T-helper 22 cell (primary cell): Measurements from ENCODE around the gene E2F7.

ENCODE experiments used
- DNase-seq: peaks from one replicate; pipeline ENCODE4 v3.0.0-alpha.2; 2020; ENCODE audit warnings: low read depth

The E2F7 gene

DNA sequence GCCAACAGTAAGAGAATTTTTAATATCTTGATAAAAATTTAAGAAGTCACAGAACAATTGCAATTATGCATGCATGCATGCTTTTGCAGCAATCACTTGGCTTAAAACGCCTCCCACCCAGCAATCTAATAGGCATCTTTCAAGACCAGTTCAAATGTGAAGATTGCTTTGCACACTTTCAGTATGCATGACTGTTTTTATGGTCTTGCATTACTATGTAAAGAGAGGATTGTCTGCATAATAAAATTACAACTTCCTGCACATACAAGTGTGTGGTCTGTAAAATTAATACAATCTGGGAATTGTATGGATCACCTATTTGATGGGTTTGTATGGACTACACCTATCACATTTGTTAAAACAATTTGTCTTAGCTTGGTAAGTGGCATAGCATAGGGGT, 48.8 kb downstream of the E2F7 start:
- DNase-seq = no peak

DNA sequence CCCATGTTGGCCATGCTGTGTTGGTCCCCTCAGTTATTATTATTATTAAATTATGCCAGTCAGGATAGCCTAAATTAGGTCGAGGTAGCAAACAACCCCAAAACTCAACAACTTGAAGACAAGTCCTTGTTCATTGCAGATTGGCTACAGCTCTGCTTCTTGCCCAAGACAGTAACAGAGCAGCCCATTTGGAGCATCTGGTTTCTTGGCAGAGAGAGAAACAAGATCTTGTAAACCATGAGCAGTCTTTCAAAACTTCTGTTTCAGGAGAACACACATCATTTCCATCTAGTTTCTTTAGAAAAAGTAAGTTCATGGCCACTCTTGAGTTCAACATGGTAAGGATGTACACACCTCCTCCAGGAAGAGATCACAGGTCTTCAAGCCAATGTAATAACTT, 52.3 kb downstream of the E2F7 start:
- DNase-seq = no peak

DNA sequence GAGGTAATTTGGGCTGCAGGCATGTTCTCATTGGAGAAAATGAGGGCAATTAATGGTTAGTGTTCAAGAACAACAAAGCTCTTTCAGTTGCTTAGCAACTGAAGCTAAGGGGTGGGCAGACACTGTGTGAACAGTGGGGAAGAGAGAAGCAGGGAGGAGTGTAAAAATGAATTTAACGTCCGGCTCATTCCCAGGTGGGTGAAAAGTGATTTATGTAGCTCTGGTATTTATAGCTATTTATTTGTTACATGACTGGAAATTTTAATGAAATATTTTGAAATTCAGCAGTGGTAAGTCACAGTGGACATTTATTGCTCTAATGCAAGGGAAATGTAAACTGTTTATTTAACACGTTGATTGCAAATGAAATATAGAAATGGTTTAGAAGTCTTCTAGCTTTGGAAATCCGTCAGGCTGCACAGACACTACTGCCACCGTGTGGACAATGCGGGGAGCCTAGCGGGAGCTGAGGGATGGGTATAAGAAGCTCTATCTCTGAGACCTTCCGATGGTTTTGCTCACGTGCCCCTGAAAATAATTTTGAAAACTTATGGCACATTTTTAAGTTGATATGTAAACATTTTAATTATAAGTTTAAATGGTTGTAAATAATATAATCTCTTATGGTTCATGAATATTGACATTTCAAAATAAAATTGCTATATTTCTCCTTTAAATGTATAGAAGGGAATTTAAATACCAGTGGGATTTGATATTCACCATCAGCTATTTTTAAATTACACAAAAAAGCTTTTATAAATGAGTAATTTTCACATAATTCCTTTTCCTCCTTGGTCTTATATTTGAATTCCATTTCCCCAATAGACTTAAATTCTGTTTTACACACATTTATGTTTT, 54.4 kb downstream of the E2F7 start:
- DNase-seq = no peak

DNA sequence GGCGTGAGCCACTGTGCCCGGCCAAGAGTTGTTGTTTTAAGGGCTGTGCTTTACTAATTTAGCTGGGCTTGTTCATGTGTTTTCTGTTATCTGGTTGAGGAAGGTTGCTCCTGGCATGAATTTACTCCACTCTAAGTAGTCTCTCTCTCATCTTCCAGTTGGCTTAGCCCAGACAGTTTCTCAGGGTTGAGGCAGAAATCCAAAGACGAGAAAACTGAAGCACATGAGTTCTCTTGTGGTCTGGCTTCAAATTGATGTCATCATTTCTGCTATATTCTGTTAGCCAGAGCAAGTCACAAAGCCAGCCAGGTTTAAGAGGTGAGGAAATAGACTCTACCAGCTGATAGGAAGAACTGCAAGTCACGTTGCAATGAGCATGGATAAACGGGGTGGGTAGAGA, 57.9 kb downstream of the E2F7 start:
- no peak for DNase-seq

DNA sequence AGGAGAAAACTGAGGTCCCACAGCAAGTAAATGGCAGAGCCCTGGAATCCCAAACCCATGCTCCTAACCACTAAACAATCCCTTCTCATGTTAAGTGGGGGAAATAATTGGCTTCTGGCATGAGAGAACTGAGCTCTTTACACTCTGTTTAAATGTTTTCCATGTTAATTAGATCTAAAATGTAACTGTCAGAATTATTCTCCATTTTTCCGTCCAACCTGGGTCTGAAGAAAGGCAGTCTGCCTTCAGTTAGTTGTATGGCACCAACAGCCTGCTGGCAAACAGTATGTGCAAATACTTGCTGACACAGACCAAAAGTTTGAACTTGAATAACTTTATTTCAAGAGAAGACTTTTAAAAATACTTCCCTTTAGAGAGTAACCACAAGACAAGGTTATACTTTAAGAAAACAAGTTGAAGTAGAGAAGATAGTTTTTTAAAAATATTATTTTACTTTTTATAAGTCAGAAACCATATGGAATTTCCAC, 59.7 kb downstream of the E2F7 start:
- no peak for DNase-seq

DNA sequence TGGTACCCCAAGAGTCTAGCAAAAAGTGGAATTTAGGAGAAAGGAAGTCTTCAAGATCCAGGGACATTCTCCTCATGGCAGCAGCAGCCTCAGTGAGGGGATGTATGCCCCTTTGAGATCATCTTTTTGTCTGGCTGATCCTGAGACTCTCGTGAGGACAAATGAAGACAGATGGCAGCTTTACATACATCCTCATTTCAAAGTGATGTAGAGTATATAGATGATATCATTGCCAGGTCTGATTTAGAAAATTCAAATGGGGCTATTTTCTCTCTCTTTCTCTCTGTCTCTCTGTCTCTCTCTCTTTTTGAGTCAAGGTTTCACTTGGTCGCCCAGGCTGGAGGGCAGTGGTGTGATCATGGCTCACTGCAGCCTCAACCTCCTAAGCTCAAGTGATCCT, 61.5 kb downstream of the E2F7 start:
- DNase-seq = no peak

DNA sequence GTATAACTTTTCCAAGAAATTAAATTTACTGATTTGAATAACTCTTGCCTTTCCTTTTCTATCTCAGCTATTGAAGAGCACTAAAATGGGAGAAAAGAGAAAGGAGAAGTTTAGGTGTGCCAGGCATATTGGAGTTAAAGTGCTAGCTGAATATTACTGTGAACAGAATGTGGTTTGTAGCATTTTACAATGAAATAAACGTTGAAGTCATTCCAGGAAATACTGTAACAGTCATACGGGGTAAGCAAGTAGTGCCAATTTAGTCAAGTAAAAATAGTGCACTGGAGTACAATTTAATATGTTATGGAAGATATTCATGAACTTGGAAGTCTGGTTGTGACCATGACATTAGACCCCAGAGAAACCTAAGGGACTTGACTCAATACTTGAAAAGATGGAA, 62.1 kb downstream of the E2F7 start:
- DNase-seq = no peak

DNA sequence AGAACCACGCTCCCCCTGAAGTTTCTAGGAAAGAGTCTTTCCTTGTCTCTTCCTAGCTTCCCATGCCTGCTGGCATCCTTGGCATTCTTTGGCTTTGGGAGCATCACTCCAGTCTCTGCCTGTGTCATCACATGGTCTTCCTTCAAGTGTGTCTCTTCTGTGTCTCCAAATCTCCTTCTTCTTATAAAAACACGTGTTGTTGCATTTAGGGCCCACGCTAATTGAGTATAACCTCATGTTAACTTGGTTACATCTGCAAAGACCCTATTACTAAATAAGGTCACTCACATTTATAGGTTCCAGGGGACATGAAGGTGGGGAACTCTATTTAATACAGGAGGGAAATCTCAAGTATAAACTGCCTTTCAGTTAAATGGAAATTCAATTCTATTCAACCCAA, 63.0 kb downstream of the E2F7 start:
- DNase-seq = no peak

DNA sequence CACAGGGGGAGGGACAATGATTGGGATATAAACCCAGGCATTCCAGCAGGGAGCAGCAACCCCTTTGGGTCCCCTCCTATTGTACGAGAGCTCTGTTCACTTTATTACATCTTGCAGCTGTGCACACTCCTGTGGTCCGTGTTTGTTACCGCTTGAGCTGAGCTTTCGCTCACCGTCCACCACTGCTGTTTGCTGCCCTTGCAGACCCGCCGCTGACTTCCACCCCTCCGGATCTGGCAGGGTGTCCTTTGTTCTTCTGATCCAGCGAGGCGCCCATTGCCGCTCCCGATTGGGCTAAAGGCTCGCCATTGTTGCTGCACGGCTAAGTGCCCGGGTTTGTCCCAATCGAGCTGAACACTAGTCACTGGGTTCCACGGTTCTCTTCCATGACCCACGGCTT, 64.1 kb downstream of the E2F7 start:
- DNase-seq = no peak

DNA sequence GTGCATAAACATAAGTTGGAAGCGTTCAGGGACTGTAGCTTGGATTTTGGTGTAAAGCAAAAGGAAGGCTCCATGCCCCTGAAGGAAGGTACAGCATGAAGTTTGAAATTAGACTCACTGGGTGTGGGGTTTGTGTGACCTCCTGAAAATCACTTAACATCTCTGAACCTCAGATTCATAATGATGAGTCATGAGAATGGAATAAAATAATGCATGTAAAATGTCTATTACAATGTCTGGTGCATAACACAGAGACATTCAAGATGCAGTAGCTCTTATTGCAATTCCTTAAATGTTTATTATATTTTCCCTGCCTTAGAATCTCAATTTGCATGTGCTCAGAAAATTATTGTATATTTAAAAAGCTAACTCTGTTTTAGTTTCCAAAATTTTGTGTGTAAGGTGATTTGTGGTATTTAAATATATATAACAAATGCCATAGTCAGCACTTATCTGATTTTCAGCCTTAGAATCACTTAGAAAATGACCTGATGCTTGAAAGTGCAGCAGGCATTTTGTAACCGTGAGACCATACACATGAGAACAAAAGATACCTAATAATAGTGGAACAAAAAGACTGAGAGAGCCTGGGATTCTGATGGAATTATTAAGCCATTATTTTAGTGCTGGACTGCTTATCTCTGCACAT, 66.3 kb downstream of the E2F7 start:
- no peak for DNase-seq

DNA sequence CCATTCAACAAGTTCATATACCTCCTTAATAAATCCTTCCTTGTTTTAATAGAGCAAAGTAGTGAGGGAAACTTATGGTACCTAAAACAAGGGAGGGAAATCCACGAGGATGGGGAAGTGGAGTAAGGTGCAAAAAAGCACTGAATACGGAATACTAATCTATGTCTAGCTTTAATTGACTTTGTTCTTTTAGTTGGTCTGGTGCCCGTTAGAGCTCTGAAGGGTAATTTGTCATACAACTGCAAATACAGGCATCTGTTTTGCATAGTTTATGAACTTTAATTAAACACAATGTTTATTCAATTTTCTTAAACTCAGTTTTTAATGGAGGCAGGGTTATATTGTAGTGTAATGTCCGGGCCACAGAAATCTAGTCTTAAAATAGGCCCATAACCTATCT, 67.0 kb downstream of the E2F7 start:
- no peak for DNase-seq

DNA sequence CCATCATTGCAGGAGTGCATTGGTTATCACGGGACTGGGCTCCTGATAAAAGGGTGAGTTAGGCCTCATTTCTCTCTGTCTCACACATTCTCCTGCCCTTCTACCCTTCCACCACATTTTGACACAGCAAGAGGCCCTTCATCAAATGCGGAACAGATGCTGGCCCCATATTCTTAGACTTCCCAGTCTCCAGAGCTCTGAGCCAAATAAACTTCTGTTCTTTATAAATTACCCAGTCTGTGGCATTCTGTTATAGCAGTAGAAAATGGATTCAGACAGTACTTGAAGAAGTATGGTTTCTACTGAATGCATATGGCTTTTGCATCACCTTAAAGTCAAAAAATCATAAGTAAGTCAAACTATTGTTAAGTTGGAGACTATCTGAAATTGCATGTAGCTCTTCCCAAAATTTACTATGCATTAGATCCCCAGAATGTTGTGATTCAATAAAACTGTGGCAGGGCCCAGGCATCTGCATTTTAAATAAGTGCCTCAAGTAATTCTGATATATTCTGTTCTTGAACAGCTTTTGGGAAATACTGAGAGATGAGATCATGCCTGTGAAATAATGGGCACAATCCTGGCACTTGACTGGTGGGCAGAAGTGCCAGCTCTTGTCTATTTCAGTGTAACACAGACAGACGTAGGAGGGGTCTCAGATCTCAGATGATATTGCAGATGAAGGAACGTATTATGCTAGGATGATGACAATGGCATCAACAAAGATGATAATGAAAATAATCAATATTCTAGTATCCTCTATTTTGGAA, 68.2 kb downstream of the E2F7 start:
- DNase-seq = no peak

DNA sequence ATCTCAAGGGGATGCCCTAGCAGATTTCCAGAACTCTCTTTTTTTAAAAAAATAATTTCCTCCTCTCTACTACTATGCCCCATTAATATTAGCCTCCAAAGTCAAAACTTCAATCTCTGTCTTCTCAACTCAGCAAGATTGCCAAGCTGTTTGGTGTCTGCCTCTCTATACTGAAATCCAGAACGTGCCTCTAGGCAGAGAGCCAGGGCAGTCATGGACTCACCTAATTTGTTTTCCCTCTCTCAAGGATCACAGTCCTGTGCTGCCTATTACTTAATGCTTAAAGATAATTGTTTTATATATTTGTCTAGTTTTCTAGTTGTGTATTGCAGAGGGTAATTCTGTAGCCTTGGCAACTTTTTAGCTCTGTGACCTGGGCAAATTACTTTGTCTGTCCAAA, 74.7 kb downstream of the E2F7 start:
- no peak for DNase-seq

DNA sequence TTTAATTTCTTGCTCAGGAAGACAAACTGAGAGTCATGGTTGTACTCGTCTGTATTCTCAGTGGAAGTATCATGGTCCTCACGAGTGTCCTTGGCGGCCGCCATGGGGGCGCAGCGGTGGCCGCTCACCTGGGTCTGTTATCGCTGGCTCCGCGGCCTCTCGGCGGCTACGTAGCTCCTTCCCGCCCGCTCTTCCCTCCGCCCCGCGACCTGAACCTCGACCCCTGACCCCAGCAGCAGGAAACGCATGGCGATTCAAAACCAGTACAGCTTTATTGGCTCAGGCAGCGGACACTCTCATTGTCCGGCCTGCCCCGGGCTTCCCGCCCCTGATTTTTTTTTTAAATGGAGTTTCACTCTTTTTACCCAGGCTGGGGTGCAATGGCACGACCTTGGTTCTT, 80.8 kb downstream of the E2F7 start:
- DNase-seq = no peak

DNA sequence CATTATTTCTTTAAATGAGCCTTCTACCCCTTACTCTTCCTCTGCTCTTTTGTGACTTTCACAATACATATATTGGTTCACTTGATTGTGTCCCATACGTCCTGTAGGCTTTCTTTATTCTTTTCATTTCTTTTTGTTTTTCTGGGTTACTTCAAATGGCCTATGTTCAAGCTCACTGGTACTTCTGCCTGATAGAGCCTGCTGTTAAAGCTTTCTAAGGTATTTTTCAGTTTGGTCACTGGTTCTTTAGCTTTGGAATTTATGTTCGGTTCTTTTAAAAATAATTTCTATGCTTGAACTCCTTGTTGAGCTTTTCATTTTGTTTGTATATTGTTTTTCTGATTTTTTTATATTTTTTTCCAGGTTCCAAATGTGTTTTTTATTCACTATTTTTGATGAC, 81.9 kb downstream of the E2F7 start:
- no peak for DNase-seq

DNA sequence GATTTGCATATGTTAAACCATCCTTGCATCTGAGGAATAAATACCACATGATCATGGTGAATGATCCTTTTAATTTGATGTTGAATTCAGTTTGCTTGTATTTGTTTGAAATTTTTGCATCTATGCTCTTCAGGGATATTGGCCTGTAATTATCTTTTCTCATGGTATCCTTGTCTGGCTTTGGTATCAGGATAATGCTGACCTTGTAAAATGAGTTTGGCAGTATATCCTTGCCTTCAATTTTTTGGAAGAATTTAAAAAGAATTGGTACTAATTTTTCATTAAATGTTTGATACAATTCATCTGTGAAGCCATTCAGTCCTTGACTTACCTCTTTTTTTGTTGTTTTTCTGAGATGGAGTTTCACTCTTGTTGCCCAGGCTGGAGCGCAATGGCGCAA, 85.2 kb downstream of the E2F7 start:
- DNase-seq = no peak

DNA sequence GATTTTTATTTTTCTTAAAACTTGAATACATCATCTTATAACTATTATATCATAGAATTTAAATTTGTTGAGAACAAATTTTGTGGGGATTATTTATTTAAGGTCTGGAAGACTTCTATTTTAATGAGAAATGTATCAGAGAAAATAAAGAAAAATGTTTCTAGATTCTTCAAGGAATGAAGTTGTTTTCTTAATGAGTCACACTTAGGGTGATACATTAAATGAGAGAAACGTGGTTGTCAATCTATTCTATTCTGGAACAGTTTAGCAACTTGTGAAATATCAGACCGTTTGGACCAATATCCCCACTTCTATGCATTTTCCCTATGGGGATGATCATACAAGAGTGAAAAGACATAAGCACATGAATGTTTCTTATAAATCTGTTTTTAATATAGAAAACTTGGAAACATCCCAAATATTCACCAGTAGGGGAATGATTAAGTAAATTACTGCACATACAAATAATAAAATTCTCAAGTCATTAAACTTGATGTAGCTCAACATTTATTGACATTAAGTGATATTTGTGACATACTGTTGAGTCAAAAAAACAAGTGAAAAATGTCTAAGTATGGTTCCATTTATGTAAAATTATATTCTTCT, 88.5 kb downstream of the E2F7 start:
- no peak for DNase-seq
